Liver (tissue), 3 donors: ENCODE data around the gene BBS7.

Source experiments
- HNF4G ChIP-seq: IDR thresholded peaks from 2 replicates; pipeline ENCODE4 v1.6.1; 2016; ENCODE audit warnings: antibody characterized with exemption
- NR2F2 ChIP-seq: IDR thresholded peaks from 2 replicates; pipeline ENCODE4 v1.6.1; 2016; ENCODE audit warnings: antibody characterized with exemption
- YY1 ChIP-seq: IDR thresholded peaks from 2 replicates; pipeline ENCODE4 v1.6.1; 2016; ENCODE audit warnings: antibody characterized with exemption, mild to moderate bottlenecking
- TF ChIP-seq, protein P1 (sequence below): IDR thresholded peaks from 2 replicates; pipeline ENCODE4 v1.6.1; 2016; ENCODE audit warnings: antibody characterized with exemption, mild to moderate bottlenecking
- TF ChIP-seq, protein P2 (sequence below): fragments of 150-350 bp; IDR thresholded peaks from 2 replicates; pipeline ENCODE4 v1.5.1; 2017; ENCODE audit warnings: improper control_type of control experiment, low read depth, low read length; ENCODE audit not compliant: missing input control
- donor health status: healthy.
- donor health status: healthy.

DNA sequence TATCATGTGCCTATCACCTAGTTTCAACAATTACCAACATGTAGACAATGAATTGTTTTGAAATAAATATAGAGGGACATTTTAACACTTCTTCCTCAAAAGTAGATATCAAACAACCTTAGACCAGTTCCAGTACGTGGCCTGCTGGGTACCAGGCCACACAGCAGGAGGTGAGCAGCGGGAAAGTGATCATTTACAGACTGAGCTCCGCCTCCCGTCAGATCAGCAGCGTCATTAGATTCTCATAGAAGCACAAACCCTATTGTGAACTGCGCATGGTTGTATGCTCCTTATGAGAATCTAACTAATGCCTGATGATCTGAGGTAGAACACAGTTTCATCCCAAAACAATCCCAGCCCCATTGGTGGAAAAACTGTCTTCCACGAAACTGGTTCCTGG is 6.5 kb downstream of the BBS7 start:
- TF ChIP-seq YY1 (no peak), HNF4G (no peak), NR2F2 (no peak)
- TF ChIP-seq, protein P1, sequence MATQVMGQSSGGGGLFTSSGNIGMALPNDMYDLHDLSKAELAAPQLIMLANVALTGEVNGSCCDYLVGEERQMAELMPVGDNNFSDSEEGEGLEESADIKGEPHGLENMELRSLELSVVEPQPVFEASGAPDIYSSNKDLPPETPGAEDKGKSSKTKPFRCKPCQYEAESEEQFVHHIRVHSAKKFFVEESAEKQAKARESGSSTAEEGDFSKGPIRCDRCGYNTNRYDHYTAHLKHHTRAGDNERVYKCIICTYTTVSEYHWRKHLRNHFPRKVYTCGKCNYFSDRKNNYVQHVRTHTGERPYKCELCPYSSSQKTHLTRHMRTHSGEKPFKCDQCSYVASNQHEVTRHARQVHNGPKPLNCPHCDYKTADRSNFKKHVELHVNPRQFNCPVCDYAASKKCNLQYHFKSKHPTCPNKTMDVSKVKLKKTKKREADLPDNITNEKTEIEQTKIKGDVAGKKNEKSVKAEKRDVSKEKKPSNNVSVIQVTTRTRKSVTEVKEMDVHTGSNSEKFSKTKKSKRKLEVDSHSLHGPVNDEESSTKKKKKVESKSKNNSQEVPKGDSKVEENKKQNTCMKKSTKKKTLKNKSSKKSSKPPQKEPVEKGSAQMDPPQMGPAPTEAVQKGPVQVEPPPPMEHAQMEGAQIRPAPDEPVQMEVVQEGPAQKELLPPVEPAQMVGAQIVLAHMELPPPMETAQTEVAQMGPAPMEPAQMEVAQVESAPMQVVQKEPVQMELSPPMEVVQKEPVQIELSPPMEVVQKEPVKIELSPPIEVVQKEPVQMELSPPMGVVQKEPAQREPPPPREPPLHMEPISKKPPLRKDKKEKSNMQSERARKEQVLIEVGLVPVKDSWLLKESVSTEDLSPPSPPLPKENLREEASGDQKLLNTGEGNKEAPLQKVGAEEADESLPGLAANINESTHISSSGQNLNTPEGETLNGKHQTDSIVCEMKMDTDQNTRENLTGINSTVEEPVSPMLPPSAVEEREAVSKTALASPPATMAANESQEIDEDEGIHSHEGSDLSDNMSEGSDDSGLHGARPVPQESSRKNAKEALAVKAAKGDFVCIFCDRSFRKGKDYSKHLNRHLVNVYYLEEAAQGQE, result no peak
- TF ChIP-seq, protein P2, sequence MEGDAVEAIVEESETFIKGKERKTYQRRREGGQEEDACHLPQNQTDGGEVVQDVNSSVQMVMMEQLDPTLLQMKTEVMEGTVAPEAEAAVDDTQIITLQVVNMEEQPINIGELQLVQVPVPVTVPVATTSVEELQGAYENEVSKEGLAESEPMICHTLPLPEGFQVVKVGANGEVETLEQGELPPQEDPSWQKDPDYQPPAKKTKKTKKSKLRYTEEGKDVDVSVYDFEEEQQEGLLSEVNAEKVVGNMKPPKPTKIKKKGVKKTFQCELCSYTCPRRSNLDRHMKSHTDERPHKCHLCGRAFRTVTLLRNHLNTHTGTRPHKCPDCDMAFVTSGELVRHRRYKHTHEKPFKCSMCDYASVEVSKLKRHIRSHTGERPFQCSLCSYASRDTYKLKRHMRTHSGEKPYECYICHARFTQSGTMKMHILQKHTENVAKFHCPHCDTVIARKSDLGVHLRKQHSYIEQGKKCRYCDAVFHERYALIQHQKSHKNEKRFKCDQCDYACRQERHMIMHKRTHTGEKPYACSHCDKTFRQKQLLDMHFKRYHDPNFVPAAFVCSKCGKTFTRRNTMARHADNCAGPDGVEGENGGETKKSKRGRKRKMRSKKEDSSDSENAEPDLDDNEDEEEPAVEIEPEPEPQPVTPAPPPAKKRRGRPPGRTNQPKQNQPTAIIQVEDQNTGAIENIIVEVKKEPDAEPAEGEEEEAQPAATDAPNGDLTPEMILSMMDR, result no peak
